GM10266 (cell line): ENCODE measurements around the gene OBSL1.

ENCODE experiments used
- DNase-seq: peaks from one replicate; pipeline ENCODE4 v3.0.0; 2012; ENCODE audit errors: extremely low spot score
- CTCF ChIP-seq: IDR thresholded peaks from 2 replicates; pipeline ENCODE4 v1.5.1; 2012; ENCODE audit warnings: mild to moderate bottlenecking, low read depth; ENCODE audit not compliant: control insufficient read depth, insufficient read depth; ENCODE audit errors: missing control alignments

OBSL1 gene

DNA sequence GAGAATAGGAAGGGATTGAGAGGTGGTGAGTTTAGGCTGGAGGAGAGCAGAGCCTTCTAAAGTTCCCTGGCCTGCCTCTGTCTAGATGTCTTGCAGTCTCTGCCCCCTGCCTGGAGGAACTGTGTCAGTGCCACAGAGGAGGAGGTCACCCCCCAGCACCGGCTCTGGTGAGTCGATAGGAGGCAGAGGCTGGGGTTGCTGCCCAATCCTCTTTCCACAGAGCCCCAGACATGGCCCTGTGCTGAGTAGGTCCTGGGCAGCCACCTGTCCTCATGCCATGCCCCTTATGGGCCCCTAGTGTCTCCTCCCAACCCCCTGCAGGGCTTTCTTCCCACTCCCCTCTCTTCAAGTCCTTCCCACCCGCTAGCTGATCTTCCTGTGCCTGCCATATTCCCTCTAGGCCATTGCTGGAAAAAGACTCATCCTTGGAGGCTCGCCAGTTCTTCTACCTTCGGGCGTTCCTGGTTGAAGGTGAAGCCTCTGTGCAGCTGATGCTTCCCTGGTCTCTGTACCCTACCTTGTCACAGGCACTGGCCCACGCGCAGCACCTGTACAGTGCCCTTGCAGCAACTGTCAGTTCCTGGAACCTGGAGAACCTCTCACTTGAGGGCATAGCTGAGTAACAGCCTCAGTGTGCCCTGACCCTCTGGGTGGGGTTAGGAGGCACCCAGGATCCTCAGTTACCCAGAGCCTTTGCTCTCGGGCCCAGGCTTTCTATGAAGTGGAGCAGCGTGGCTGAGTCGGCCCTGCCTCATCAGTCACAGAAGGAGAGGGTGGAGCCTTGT, 42.9 kb upstream of the OBSL1 start:
- TF ChIP-seq CTCF = no peak
- DNase-seq = no peak

GRCh38 chr2:219613461-219614070, 42.2 kb upstream of the OBSL1 start:
- no peak for TF ChIP-seq CTCF
- no peak for DNase-seq

DNA sequence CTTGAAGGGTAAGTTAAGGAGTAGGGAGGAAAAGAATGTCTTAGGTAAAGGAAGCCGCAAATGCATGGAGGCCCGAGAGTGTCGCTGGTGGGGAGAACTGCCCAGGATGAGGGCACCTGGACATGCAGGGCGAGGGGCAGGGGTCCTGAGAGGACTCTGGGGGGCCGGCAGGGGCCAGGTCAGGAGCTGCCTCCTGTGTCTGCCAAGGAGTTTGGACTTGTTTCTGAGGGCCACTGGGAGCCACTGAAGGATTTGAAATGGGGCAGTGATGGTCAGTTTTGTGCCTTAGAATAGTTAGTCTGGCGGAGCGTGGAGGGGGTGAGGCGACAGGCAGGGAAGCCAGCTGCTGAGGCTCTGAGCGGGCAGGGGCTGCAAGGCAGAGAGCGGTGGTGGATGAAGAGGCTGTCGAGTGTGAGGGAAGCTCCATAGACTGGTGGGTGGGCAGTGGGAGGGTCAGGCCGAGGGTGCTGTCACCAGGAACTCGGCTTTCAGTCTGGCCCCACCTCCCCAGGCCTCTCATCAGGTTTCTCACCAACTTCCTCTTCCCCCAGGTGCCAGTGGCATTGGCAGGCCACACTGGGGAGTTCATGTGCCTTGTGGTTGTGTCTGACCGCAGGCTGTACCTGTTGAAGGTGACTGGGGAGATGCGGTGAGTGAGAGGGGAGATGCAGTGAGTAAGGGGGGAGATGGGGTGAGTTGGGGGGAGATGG, 41.4 kb upstream of the OBSL1 start:
- DNase-seq = no peak
- no peak for TF ChIP-seq CTCF

GRCh38 chr2:219611866-219612576, 40.7 kb upstream of the OBSL1 start:
- TF ChIP-seq CTCF = no peak
- DNase-seq = no peak

- no peak for DNase-seq
- TF ChIP-seq CTCF = no peak
Measured at GRCh38 chr2:219611306-219611705, 40.0 kb upstream of the OBSL1 start.

DNA sequence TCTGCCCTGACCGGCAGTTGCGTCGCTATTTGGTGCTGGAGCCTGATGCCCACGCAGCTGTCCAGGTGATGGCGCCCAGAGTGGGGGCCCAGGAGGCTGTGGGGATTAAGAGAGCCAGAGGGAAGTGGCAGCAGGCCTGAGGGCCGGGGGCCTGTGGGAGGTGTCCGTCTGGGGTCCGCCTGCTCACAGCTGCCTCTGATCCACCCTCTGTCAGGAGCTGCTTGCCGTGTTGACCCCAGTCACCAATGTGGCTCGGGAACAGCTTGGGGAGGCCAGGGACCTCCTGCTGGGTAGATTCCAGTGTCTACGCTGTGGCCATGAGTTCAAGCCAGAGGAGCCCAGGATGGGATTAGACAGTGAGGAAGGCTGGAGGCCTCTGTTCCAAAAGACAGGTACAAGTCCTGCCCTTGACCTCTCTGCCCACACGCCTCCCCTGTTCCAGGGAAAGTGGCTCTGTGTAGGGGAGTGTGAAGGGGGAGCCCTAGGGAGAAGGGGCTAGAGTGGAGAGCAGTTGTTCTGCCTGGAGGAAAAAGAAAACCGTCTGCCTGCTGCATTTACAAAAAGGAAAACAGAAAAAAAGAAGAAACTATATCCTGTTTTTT, 37.9 kb upstream of the OBSL1 start:
- no peak for DNase-seq
- TF ChIP-seq CTCF = no peak
